ENCODE data around the gene FKTN. TPM values are rescaled to one million over a fixed set of nuclear protein-coding genes. Genes with fewer than 3 reads are reported as not detected.
"Not testable (repeated sequence)": the region's sequence is repeated elsewhere in the genome, so short reads cannot be mapped to it uniquely, and the experiment has no call there.

FKTN gene
- total RNA-seq, 1 donor from 2014 or later: 57.7 TPM

GRCh38 chr9:105541838-105542237 lies 16.1 kb upstream of the FKTN start:
- no peak overlapping the region for H3K4me2 ChIP-seq
- Mint-ChIP-seq H3K4me1 (no peaks in the 10 kb centered on the region), H3K9me3 (no peaks in the 10 kb centered on the region), H3K27ac (no peak overlapping the region), H3K4me3 (no peak overlapping the region), H3K36me3 (peaks cover 30% of the 10 kb centered on the region), H3K27me3 (ENCODE audit: insufficient read depth, low read depth) (no peaks in the 10 kb centered on the region)
- TF ChIP-seq EZH2phosphoT487 (IDR thresholded peaks at IDR 0.05) (no peak), EZH2 (IDR thresholded peaks at IDR 0.05) (no peak)
- TF ChIP-seq, protein P1, sequence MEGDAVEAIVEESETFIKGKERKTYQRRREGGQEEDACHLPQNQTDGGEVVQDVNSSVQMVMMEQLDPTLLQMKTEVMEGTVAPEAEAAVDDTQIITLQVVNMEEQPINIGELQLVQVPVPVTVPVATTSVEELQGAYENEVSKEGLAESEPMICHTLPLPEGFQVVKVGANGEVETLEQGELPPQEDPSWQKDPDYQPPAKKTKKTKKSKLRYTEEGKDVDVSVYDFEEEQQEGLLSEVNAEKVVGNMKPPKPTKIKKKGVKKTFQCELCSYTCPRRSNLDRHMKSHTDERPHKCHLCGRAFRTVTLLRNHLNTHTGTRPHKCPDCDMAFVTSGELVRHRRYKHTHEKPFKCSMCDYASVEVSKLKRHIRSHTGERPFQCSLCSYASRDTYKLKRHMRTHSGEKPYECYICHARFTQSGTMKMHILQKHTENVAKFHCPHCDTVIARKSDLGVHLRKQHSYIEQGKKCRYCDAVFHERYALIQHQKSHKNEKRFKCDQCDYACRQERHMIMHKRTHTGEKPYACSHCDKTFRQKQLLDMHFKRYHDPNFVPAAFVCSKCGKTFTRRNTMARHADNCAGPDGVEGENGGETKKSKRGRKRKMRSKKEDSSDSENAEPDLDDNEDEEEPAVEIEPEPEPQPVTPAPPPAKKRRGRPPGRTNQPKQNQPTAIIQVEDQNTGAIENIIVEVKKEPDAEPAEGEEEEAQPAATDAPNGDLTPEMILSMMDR (IDR thresholded peaks at IDR 0.05): no peak
- H4K20me1 ChIP-seq (ENCODE audit: low read depth): no peaks in the 10 kb centered on the region
- no peak overlapping the region for H3K4me3 ChIP-seq
- DNase-seq (ENCODE audit: low spot score): no peak
- peaks cover 10% of the 10 kb centered on the region for H3K36me3 ChIP-seq
- no peak overlapping the region for H3K9ac ChIP-seq
- no peak overlapping the region for H3K27ac ChIP-seq
- no peak overlapping the region for H2AFZ ChIP-seq (replicated peaks)
- H3K79me2 ChIP-seq (ENCODE audit: low read depth): no peaks in the 10 kb centered on the region
- H3K27me3 ChIP-seq: no peaks in the 10 kb centered on the region
- H3F3A ChIP-seq (ENCODE audit: low read depth): peaks cover 3% of the 10 kb centered on the region
- H3K9me3 ChIP-seq (ENCODE audit: low read depth): no peaks in the 10 kb centered on the region
- no peaks in the 10 kb centered on the region for H3K4me1 ChIP-seq

GRCh38 chr9:105554042-105554441 lies 3.9 kb upstream of the FKTN start:
- Histone ChIP-seq H3K27ac (no peak overlapping the region), H3K4me3 (no peak overlapping the region), H3K4me2 (no peak overlapping the region), H2AFZ (replicated peaks) (no peak overlapping the region), H4K20me1 (ENCODE audit: low read depth) (no peaks in the 10 kb centered on the region), H3K4me1 (peaks cover 5% of the 10 kb centered on the region), H3K27me3 (peaks cover 20% of the 10 kb centered on the region), H3K79me2 (ENCODE audit: low read depth) (peaks cover 9% of the 10 kb centered on the region), H3K9me3 (ENCODE audit: low read depth) (no peaks in the 10 kb centered on the region), H3F3A (ENCODE audit: low read depth) (peaks cover 4% of the 10 kb centered on the region), H3K36me3 (no peaks in the 10 kb centered on the region), H3K9ac (no peak overlapping the region)
- Mint-ChIP-seq H3K27ac (peak overlapping the region; percentile 46), H3K36me3 (no peaks in the 10 kb centered on the region), H3K9me3 (peaks cover 4% of the 10 kb centered on the region), H3K4me1 (peaks cover 10% of the 10 kb centered on the region), H3K27me3 (ENCODE audit: insufficient read depth, low read depth) (no peaks in the 10 kb centered on the region), H3K4me3 (no peak overlapping the region)
- DNase-seq (ENCODE audit: low spot score): no peak
- TF ChIP-seq EZH2phosphoT487 (IDR thresholded peaks at IDR 0.05): no peak
- TF ChIP-seq EZH2 (IDR thresholded peaks at IDR 0.05): no peak
- TF ChIP-seq, protein P1 (IDR thresholded peaks at IDR 0.05): no peak

- Mint-ChIP-seq H3K27me3 (ENCODE audit: insufficient read depth, low read depth) (no peaks in the 10 kb centered on the region), H3K27ac (no peak overlapping the region), H3K4me3 (no peak overlapping the region), H3K9me3 (peaks cover 33% of the 10 kb centered on the region), H3K36me3 (peaks cover 42% of the 10 kb centered on the region), H3K4me1 (no peaks in the 10 kb centered on the region)
- H2AFZ ChIP-seq (replicated peaks): no peak overlapping the region
- no peaks in the 10 kb centered on the region for H3K4me1 ChIP-seq
- H3K27me3 ChIP-seq: no peaks in the 10 kb centered on the region
- H3F3A ChIP-seq (ENCODE audit: low read depth): no peaks in the 10 kb centered on the region
- H4K20me1 ChIP-seq (ENCODE audit: low read depth): no peaks in the 10 kb centered on the region
- TF ChIP-seq EZH2 (IDR thresholded peaks at IDR 0.05) (no peak), EZH2phosphoT487 (IDR thresholded peaks at IDR 0.05) (no peak)
- TF ChIP-seq, protein P1 (IDR thresholded peaks at IDR 0.05): no peak
- H3K4me3 ChIP-seq: no peak overlapping the region
- no peak overlapping the region for H3K27ac ChIP-seq
- DNase-seq (ENCODE audit: low spot score): no peak
- H3K79me2 ChIP-seq (ENCODE audit: low read depth): no peaks in the 10 kb centered on the region
- no peak overlapping the region for H3K9ac ChIP-seq
- H3K36me3 ChIP-seq: no peaks in the 10 kb centered on the region
- H3K9me3 ChIP-seq (ENCODE audit: low read depth): peaks cover 3% of the 10 kb centered on the region
- no peak overlapping the region for H3K4me2 ChIP-seq
Observed at GRCh38 chr9:105572455-105572854, 14.5 kb downstream of the FKTN start.

GRCh38 chr9:105579952-105580351 lies 22.0 kb downstream of the FKTN start:
- not testable (repeated sequence) for H2AFZ ChIP-seq (replicated peaks); DNase-seq (ENCODE audit: low spot score); H3F3A ChIP-seq (ENCODE audit: low read depth); H3K27me3 ChIP-seq; H3K27me3 Mint-ChIP-seq (ENCODE audit: insufficient read depth, low read depth); H3K79me2 ChIP-seq (ENCODE audit: low read depth); H3K9ac ChIP-seq; H3K36me3 ChIP-seq; H3K4me1 ChIP-seq; H4K20me1 ChIP-seq (ENCODE audit: low read depth); H3K27ac ChIP-seq; H3K4me3 Mint-ChIP-seq; H3K27ac Mint-ChIP-seq; H3K4me2 ChIP-seq; H3K9me3 ChIP-seq (ENCODE audit: low read depth); H3K4me1 Mint-ChIP-seq; H3K4me3 ChIP-seq
- H3K36me3 Mint-ChIP-seq: peaks cover 19% of the 10 kb centered on the region
- H3K9me3 Mint-ChIP-seq: peaks cover 16% of the 10 kb centered on the region

DNA sequence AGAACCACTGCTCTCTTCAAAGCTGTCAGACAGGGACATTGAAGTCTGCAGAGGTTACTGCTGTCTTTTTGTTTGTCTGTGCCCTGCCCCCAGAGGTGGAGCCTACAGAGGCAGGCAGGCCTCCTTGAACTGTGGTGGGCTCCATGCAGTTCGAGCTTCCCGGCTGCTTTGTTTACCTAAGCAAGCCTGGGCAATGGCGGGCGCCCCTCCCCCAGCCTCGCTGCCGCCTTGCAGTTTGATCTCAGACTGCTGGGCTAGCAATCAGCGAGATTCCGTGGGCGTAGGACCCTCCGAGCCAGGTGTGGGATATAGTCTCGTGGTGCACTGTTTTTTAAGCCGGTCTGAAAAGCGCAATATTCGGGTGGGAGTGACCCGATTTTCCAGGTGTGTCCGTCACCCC lies 23.6 kb downstream of the FKTN start:
- not testable (repeated sequence) for H3K4me3 Mint-ChIP-seq; H3K27ac Mint-ChIP-seq; H3K27ac ChIP-seq; H3K9me3 Mint-ChIP-seq; H3K36me3 Mint-ChIP-seq; H3K27me3 ChIP-seq; H4K20me1 ChIP-seq (ENCODE audit: low read depth); H3F3A ChIP-seq (ENCODE audit: low read depth); H3K36me3 ChIP-seq; H3K79me2 ChIP-seq (ENCODE audit: low read depth); H3K9ac ChIP-seq; H3K27me3 Mint-ChIP-seq (ENCODE audit: insufficient read depth, low read depth); H3K4me1 ChIP-seq; H3K9me3 ChIP-seq (ENCODE audit: low read depth); H3K4me1 Mint-ChIP-seq
- H3K4me3 ChIP-seq: peak overlapping the region; percentile 40
- DNase-seq (ENCODE audit: low spot score): peak; percentile 41
- peak overlapping the region; percentile 68 for H2AFZ ChIP-seq (replicated peaks)
- peak overlapping the region; percentile 73 for H3K4me2 ChIP-seq
